Panc1 (cell line): ENCODE measurements around the gene PPP1R9A. TPM values are rescaled to one million over a fixed set of nuclear protein-coding genes. Genes with fewer than 3 reads are reported as not detected.

Experiments used
- ATAC-seq: fragments of 200-7000 bp; cut with Tn5 transposase; 2 replicates; pipeline ENCODE4 v1.9.1; 2020; ENCODE audit warnings: mild to moderate bottlenecking, moderate library complexity
- BruUV-seq: library from RNA; stranded (reverse); fragments of 400-500 nt; replicated peaks from 2 replicates; lab custom pipeline; 2021; lab: Mats Ljungman, UMichigan
- CTCF ChIA-PET: fragments of 300-600 bp; sonication (Branson Sonifier 250); formaldehyde crosslinking; loops from one replicate; lab custom pipeline; 2022; ENCODE audit warnings: antibody characterized with exemption; lab: Charles Lee
- POLR2A ChIA-PET: fragments of 300-600 bp; sonication (Branson Sonifier 250); formaldehyde crosslinking; loops from one replicate; lab custom pipeline; 2022; ENCODE audit warnings: antibody characterized with exemption; lab: Charles Lee
- DNase-seq: peaks from one replicate; pipeline ENCODE4 v3.0.0-alpha.2; 2010; ENCODE audit warnings: low read depth, low spot score
- H3K27ac ChIP-seq: 2 replicates; pipeline ENCODE4 v1.5.1; 2011; ENCODE audit warnings: mild to moderate bottlenecking, low read length, inconsistent platforms
- H3K27me3 ChIP-seq: fragments of 200-500 bp; sonication (Bioruptor generic); 2 replicates; pipeline ENCODE4 v1.6.0; 2014; ENCODE audit warnings: low read length, inconsistent platforms; ENCODE audit not compliant: control insufficient read depth, insufficient read depth
- H3K36me3 ChIP-seq: fragments of 200-500 bp; sonication (Bioruptor generic); 2 replicates; pipeline ENCODE4 v1.5.1; 2014; ENCODE audit warnings: inconsistent platforms, mild to moderate bottlenecking, low read length, moderate library complexity; ENCODE audit not compliant: control insufficient read depth, insufficient read depth
- H3K4me1 ChIP-seq: 2 replicates; pipeline ENCODE4 v1.5.1; 2011; ENCODE audit warnings: inconsistent platforms, mild to moderate bottlenecking, low read length, moderate library complexity; ENCODE audit not compliant: control insufficient read depth, insufficient read depth
- H3K4me3 ChIP-seq, 2 experiments: 2 replicates each; pipeline ENCODE4 v1.5.1; 2011 to 2012; ENCODE audit warnings: low read depth in 2 of 2, low read length in 2 of 2, mild to moderate bottlenecking in 2 of 2, inconsistent platforms in 1 of 2, moderate library complexity in 1 of 2
- H3K9me3 ChIP-seq: fragments of 200-500 bp; sonication (Bioruptor generic); 2 replicates; pipeline ENCODE4 v1.5.1; 2014; ENCODE audit warnings: low read depth, mild to moderate bottlenecking, inconsistent platforms, low read length, moderate library complexity; ENCODE audit not compliant: control insufficient read depth, insufficient read depth
- POLR2AphosphoS5 ChIP-seq: IDR thresholded peaks from 2 replicates; pipeline ENCODE4 v1.6.1; 2012; ENCODE audit warnings: mild to moderate bottlenecking, low read depth, low read length, moderate library complexity
- SIN3A ChIP-seq: IDR thresholded peaks from 2 replicates; pipeline ENCODE4 v1.6.1; 2012; ENCODE audit warnings: low read depth, mild to moderate bottlenecking, low read length, moderate library complexity, borderline replicate concordance; ENCODE audit not compliant: insufficient read depth
- TCF7L2 ChIP-seq: IDR thresholded peaks from 2 replicates; pipeline ENCODE4 v1.6.1; 2011; ENCODE audit warnings: mild to moderate bottlenecking, low read depth, low read length, inconsistent platforms
- in situ Hi-C: cut with HindIII; loops from 2 replicates; pipeline ENCODE4 v1.10.0; 2016; ENCODE audit warnings: low sequenced_read_pairs, low pct_unique_long_range_greater_than_20kb
- intact Hi-C: fragments of 100-400 bp; cut with micrococcal nuclease; formaldehyde crosslinking; loops from one replicate; pipeline ENCODE4 v1.10.0; 2022; ENCODE audit not compliant: unreplicated experiment
- total RNA-seq: library from RNA; stranded (reverse); gene quantifications from one replicate; pipeline ENCODE4 v1.2.1, GENCODE V29; 2021; ENCODE audit not compliant: unreplicated experiment
- TF ChIP-seq, protein P1 (sequence below): fragments of 450-650 bp; IDR thresholded peaks from 2 replicates; pipeline ENCODE4 v1.5.1; 2017; ENCODE audit warnings: mild to moderate bottlenecking
- TF ChIP-seq, protein P2 (sequence below), 2 experiments: IDR thresholded peaks; 2 replicates each; pipeline ENCODE4 v1.6.1; 2011 to 2012; ENCODE audit warnings: low read depth in 2 of 2, control low read depth in 1 of 2, low read length in 1 of 2, mild to moderate bottlenecking in 1 of 2, moderate library complexity in 1 of 2; ENCODE audit not compliant: insufficient read depth in 1 of 2

Gene PPP1R9A
- total RNA-seq, 1 experiment from 2014 or later = 5.0 TPM

GRCh38 chr7:94893661-94894060 lies 13.7 kb upstream of the PPP1R9A start:
- in situ Hi-C loops = no loop called here
- no TSS peak for BruUV-seq
- POLR2A ChIA-PET = no interaction called here

DNA sequence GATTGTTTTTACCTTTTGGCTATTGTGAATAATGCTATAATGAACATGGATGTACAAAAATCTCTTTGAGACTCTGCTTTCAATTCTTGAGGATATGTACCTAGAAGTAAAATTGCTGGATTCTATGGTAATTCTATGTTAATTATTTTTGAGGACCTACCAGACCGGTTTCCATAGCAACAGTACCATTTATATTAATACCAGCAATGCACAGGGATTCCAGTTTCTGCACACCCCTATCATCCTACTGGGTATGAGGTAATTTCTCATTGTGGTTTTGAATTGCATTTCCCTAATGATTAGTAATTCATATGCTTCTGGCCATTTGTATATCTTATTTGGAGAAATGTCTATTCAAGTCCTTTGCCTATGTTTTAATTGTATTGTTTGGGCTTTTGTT lies 9.9 kb upstream of the PPP1R9A start:
- ChIA-PET CTCF (no interaction called here), POLR2A (no interaction called here)
- H3K4me3 ChIP-seq = no peak overlapping the region
- H3K9me3 ChIP-seq = no peaks in the 10 kb centered on the region
- H3K27me3 ChIP-seq = no peaks in the 10 kb centered on the region
- intact Hi-C loops = no loop called here
- in situ Hi-C loops = no loop called here
- TF ChIP-seq POLR2AphosphoS5 (no peak), TCF7L2 (no peak), SIN3A (no peak)
- TF ChIP-seq, protein P1, sequence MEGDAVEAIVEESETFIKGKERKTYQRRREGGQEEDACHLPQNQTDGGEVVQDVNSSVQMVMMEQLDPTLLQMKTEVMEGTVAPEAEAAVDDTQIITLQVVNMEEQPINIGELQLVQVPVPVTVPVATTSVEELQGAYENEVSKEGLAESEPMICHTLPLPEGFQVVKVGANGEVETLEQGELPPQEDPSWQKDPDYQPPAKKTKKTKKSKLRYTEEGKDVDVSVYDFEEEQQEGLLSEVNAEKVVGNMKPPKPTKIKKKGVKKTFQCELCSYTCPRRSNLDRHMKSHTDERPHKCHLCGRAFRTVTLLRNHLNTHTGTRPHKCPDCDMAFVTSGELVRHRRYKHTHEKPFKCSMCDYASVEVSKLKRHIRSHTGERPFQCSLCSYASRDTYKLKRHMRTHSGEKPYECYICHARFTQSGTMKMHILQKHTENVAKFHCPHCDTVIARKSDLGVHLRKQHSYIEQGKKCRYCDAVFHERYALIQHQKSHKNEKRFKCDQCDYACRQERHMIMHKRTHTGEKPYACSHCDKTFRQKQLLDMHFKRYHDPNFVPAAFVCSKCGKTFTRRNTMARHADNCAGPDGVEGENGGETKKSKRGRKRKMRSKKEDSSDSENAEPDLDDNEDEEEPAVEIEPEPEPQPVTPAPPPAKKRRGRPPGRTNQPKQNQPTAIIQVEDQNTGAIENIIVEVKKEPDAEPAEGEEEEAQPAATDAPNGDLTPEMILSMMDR = no peak
- TF ChIP-seq, protein P2, sequence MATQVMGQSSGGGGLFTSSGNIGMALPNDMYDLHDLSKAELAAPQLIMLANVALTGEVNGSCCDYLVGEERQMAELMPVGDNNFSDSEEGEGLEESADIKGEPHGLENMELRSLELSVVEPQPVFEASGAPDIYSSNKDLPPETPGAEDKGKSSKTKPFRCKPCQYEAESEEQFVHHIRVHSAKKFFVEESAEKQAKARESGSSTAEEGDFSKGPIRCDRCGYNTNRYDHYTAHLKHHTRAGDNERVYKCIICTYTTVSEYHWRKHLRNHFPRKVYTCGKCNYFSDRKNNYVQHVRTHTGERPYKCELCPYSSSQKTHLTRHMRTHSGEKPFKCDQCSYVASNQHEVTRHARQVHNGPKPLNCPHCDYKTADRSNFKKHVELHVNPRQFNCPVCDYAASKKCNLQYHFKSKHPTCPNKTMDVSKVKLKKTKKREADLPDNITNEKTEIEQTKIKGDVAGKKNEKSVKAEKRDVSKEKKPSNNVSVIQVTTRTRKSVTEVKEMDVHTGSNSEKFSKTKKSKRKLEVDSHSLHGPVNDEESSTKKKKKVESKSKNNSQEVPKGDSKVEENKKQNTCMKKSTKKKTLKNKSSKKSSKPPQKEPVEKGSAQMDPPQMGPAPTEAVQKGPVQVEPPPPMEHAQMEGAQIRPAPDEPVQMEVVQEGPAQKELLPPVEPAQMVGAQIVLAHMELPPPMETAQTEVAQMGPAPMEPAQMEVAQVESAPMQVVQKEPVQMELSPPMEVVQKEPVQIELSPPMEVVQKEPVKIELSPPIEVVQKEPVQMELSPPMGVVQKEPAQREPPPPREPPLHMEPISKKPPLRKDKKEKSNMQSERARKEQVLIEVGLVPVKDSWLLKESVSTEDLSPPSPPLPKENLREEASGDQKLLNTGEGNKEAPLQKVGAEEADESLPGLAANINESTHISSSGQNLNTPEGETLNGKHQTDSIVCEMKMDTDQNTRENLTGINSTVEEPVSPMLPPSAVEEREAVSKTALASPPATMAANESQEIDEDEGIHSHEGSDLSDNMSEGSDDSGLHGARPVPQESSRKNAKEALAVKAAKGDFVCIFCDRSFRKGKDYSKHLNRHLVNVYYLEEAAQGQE (IDR thresholded peaks at IDR 0.05; ENCODE audit: insufficient read depth in 1 of 2, low read depth in 2 of 2, low read length in 1 of 2) = no peak
- H3K36me3 ChIP-seq = no peaks in the 10 kb centered on the region
- H3K4me1 ChIP-seq = no peaks in the 10 kb centered on the region
- no peak for DNase-seq
- ATAC-seq = no peak
- no TSS peak for BruUV-seq
- H3K27ac ChIP-seq = no peak overlapping the region

More at GRCh38 chr7:94893661-94894060, 13.7 kb upstream of the PPP1R9A start:
- H3K36me3 ChIP-seq = no peaks in the 10 kb centered on the region
- H3K4me1 ChIP-seq = no peaks in the 10 kb centered on the region
- CTCF ChIA-PET = no interaction called here
- intact Hi-C loops = no loop called here
- H3K27me3 ChIP-seq = no peaks in the 10 kb centered on the region
- H3K27ac ChIP-seq = no peak overlapping the region
- TF ChIP-seq, protein P1 = no peak
- TF ChIP-seq SIN3A (no peak), TCF7L2 (no peak), POLR2AphosphoS5 (no peak)
- TF ChIP-seq, protein P2 (IDR thresholded peaks at IDR 0.05; ENCODE audit: insufficient read depth in 1 of 2, low read depth in 2 of 2, low read length in 1 of 2) = no peak
- ATAC-seq (no peak), DNase-seq (no peak)
- H3K9me3 ChIP-seq = no peaks in the 10 kb centered on the region
- no peak overlapping the region for H3K4me3 ChIP-seq
